Renal cortex interstitium (tissue), 15 donors: Measurements from ENCODE around the gene DGKZ. TPM values are rescaled to one million over a fixed set of nuclear protein-coding genes. Genes with fewer than 3 reads are reported as not detected.
"Not testable (repeated sequence)": the region's sequence is repeated elsewhere in the genome, so short reads cannot be mapped to it uniquely, and the experiment has no call there.

Experiments
- DNase-seq, 11 donors: peaks; one replicate each; pipeline ENCODE4 v3.0.0-alpha.2; 2013; ENCODE audit warnings: low read depth in 9 of 11, low spot score in 4 of 11; ENCODE audit errors: extremely low read depth in 1 of 11
- long read RNA-seq, 16 experiments: transcript quantifications; one replicate each; lab custom pipeline, GENCODE V29; 2026
- polyA plus RNA-seq, 3 donors: library from polyadenylated mRNA; unstranded; fragments of 120-200 nt; gene quantifications; one replicate each; pipeline ENCODE4 v1.2.1, GENCODE V29; 2013; ENCODE audit not compliant: insufficient read length in 3 of 3

The DGKZ gene, protein sequence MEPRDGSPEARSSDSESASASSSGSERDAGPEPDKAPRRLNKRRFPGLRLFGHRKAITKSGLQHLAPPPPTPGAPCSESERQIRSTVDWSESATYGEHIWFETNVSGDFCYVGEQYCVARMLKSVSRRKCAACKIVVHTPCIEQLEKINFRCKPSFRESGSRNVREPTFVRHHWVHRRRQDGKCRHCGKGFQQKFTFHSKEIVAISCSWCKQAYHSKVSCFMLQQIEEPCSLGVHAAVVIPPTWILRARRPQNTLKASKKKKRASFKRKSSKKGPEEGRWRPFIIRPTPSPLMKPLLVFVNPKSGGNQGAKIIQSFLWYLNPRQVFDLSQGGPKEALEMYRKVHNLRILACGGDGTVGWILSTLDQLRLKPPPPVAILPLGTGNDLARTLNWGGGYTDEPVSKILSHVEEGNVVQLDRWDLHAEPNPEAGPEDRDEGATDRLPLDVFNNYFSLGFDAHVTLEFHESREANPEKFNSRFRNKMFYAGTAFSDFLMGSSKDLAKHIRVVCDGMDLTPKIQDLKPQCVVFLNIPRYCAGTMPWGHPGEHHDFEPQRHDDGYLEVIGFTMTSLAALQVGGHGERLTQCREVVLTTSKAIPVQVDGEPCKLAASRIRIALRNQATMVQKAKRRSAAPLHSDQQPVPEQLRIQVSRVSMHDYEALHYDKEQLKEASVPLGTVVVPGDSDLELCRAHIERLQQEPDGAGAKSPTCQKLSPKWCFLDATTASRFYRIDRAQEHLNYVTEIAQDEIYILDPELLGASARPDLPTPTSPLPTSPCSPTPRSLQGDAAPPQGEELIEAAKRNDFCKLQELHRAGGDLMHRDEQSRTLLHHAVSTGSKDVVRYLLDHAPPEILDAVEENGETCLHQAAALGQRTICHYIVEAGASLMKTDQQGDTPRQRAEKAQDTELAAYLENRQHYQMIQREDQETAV
- 10 to 100 TPM; 36.9 to 44.7 (median 40.4) TPM for polyA plus RNA-seq
- long read RNA-seq, donor 1, partial matches to known transcripts = 9 of 9 reads
- long read RNA-seq, donor 1, other reads (novel, unspliced or antisense) = 0 of 9 reads
- long read RNA-seq, donor 2, partial matches to known transcripts = 9 of 10 reads
- long read RNA-seq, donor 2, other reads (novel, unspliced or antisense) = 0 of 10 reads
- long read RNA-seq, donor 3, partial matches to known transcripts = 5 of 10 reads
- long read RNA-seq, donor 3, other reads (novel, unspliced or antisense) = 0 of 10 reads
- long read RNA-seq, donor 4, partial matches to known transcripts = 0 of 4 reads
- long read RNA-seq, donor 4, other reads (novel, unspliced or antisense) = 0 of 4 reads
- long read RNA-seq, donor 5 = 0 reads
- long read RNA-seq, donor 6, partial matches to known transcripts = 0 of 1 reads
- long read RNA-seq, donor 6, other reads (novel, unspliced or antisense) = 0 of 1 reads
- long read RNA-seq, donor 7, partial matches to known transcripts = 14 of 17 reads
- long read RNA-seq, donor 7, other reads (novel, unspliced or antisense) = 0 of 17 reads
- long read RNA-seq, donor 8, partial matches to known transcripts = 12 of 17 reads
- long read RNA-seq, donor 8, other reads (novel, unspliced or antisense) = 0 of 17 reads
- long read RNA-seq, donor 9, partial matches to known transcripts = 5 of 8 reads
- long read RNA-seq, donor 9, other reads (novel, unspliced or antisense) = 0 of 8 reads
- long read RNA-seq, donor 10, partial matches to known transcripts = 0 of 2 reads
- long read RNA-seq, donor 10, other reads (novel, unspliced or antisense) = 0 of 2 reads
- long read RNA-seq, donor 11, partial matches to known transcripts = 0 of 1 reads
- long read RNA-seq, donor 11, other reads (novel, unspliced or antisense) = 0 of 1 reads
- long read RNA-seq, donor 12, partial matches to known transcripts = 634 of 634 reads
- long read RNA-seq, donor 12, other reads (novel, unspliced or antisense) = 0 of 634 reads
- long read RNA-seq, donor 13 = 0 reads
- long read RNA-seq, donor 14, partial matches to known transcripts = 5 of 8 reads
- long read RNA-seq, donor 14, other reads (novel, unspliced or antisense) = 0 of 8 reads
- long read RNA-seq, donor 15, partial matches to known transcripts = 0 of 1 reads
- long read RNA-seq, donor 15, other reads (novel, unspliced or antisense) = 0 of 1 reads
- long read RNA-seq, donor 16, transcript DGKZ-203 (31 exons, 2,862 nt) = major isoform, 5 of 1,053 reads
- long read RNA-seq, donor 16, partial matches to known transcripts = 1,046 of 1,053 reads
- long read RNA-seq, donor 16, other reads (novel, unspliced or antisense) = 0 of 1,053 reads

DNA sequence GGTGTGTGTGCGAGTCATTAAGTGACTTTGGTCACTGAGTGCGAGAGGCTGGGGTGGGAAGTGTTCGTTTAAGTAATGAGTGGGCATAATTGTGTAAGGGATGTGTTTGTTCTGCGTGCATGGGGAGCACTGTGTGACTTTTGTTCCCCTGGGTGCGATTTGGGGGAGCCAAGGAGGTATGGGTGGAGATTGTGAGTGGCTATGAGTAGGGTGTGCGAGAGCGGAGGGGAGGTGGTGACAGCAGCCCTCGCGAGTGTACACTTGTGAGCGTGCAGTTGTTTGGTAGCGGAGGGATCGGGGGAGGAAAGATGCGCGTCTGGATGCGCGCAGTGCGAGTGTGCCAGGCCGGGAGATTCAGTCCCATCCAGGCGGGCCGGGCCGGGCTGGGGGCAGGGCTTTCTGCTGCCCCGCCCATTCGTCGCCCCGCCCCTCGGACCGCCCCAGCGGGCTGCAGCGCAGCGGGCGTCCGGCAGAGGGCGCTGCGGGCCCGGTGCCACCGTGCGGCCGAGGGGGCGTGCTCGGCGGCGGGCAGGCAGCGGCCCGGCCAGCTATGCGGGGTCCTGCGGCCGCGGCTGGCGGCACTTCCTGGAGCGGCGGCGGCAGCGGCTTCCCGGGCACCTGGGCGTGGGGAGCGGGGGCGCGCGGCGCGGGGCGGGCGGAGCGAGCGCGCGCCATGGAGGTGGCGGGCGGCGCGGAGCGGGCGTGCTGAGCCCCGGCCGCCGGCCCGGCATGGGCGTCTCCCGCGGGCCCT lies at the start of gene DGKZ:
Gene DGKZ (plus strand): TSS at position 578 of the 751 bp plus-strand sequence. CDS start 197 bp downstream, outside the sequence.
- peak in 7 of 11 donors; percentile 54 to 83 (median 78) for DNase-seq

DNA sequence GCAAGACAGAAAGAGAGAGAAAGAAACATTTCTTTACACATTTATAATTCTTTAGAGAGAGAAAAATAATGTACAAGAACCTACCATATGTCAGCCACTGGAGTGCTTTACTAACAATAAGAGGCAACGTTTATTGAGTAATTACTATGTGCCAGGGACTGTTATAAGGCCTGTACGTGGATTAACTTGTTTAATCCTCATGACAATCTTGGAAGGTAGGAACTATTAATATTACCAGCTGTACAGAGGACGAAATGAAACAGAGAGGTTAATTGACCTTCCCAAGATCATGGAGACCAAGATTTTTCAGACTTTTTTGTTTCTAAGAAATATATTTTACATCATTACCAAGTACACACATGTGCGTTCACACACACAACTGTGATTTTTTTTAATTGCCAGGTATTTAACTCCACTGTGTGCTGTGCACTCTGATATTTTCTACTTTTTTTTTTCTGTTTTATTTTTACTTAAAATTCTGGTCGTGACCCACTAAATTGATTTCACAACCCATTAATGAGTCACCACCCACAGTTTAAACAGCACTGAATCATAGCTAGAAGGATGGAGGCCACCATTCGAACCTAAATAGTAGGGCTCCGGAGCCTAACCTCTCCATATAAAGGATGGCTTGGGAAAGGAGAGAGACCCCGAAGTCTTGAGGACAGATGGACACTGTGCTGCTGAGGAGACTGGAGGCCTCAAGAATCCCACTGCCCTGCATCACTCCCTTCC lies 48.4 kb upstream of the DGKZ start:
- DNase-seq = no peak

- DNase-seq = no peak
Measured at GRCh38 chr11:46299451-46299961, 47.8 kb upstream of the DGKZ start.

GRCh38 chr11:46300270-46300669 lies 47.0 kb upstream of the DGKZ start:
- no peak for DNase-seq

DNA sequence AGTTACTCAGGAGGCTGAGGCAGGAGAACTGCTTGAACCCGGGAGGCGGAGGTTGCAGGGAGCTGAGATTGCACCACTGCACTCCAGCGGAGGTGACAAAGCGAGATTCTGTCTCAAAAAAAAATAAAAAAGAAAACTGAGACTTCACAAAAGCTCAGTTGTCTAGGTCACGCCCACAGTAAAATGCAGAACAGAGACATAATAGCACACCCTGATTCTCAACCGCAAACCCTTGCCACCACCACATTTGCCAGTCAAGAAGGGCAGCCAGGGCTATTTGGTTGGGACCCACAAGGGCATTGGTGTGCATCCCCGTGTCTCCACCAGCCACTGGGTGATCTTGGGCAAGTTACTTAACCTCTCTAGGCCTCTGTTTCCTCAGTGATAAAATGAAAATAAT lies 44.4 kb upstream of the DGKZ start:
- no peak for DNase-seq

DNA sequence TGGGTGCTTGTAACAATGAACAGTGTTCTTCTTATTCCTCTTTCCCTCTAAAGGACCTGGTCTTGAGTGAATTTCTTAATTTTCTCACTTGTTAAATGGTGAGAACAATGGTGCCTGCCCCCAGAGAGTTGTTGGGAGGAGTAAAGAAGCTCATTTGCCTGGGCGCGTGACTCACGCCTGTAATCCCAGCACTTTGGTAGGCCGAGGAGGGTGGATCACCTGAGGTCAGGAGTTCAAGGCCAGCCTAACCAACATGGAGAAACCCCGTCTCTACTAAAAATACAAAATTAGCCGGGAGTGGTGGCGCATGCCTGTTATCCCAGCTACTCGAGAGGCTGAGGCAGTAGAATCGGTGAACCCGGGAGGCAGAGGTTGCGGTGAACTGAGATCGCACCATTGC lies 43.2 kb upstream of the DGKZ start:
- not testable (repeated sequence) for DNase-seq

DNA sequence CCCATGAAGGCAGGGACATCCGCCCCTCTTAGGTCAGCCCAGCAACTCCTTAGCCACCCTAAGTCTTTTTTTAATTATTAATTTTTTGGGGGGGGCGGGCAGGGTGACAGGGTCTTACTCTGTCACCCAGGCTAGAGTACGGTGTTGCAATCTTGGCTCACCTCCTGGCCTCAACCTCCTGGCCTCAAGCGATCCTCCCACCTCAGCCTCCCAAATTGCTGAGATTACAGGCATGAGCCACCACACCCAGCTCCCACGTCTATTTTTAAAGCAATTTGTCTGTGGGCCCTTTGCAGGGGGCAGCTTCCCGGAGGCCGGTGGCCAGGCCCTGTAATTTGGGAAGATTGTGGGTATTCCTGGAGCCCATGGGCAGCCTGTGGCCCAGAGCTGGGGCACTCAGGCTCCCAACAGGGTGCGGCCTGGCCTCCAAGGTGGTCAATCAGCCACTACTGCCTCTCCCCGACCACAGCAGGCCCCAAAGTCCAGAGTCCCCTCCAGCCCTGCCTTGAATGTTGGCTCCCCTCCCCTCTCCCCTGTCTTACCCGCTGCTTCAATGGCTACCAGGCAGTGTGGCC lies 42.6 kb upstream of the DGKZ start:
- no peak for DNase-seq

DNA sequence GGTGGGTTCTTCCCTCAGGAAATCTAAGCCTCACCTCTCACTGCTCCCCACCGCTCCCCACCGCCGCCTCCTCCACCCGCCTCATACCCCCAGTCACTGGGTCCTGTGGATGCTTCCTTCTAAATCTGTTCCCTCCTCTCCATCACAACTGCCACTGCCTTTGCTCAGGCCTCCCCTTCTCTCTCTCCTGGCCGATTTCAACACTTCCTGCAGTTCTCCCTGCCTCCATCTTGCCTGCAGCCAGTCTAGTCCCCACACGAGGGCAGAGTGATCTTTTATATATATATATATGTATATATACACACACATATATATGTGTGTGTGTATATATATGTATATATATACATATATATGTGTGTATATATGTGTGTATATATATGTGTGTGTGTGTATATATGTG lies 42.0 kb upstream of the DGKZ start:
- no peak for DNase-seq

DNA sequence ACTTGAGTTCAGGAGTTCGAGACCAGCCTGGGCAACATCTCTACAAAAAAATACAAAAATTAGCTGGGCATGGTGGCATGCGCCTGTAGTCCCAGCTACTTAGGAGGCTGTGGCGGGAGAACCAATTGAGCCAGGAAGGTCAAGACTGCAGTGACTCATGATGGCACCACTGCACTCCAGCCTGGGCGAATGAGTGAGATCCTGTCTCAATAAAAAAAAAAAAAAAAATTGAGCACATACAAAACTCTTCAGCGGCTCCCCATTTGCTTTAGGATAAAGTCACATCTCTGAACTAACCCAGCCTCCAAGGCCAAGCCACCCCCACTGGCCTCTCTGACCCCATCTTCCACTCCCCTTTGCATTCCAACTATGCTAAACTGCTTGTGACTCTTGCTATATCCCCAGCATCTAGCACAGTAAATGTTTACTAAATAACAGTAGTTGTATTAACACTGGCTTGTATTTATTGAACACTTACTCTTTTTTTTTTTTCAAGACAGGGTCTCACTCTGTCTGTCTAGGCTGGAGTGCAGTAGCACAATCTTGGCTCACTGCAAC lies 40.9 kb upstream of the DGKZ start:
- DNase-seq = no peak

GRCh38 chr11:46307369-46307768 lies 39.9 kb upstream of the DGKZ start:
- no peak for DNase-seq

DNA sequence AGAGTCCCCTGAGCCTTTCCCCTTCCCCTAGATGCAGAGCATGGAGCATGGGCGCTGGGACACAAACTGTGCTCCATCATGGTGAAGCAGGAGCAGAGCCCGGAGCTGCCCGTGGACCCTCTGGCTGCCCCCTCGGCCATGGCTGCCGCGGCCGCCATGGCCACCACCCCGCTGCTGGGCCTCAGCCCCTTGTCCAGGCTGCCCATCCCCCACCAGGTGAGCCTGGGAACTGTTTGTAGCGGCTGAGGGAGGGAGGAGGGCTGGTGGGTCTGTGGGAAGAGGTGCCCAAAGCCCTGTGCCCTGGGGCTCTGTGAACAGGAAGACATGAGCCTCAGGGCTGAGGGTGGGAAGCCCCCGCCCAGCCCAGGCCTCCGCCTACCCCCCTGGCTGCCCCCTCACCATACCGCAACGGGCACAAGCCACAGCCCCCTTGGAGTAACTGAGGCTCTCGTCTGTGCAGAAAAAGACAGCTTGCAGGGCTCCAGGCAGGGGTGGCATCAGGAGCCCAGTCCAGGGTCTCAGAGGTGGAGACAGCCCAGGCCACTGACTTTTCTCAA lies 39.4 kb upstream of the DGKZ start:
- no peak for DNase-seq

GRCh38 chr11:46308631-46309419 lies 38.4 kb upstream of the DGKZ start:
- peak in 1 of 11 donors; percentile 47 for DNase-seq

GRCh38 chr11:46309814-46310259 lies 37.4 kb upstream of the DGKZ start:
- DNase-seq = no peak
